Kidney epithelial cell (primary cell): ENCODE measurements around the gene CNOT9. TPM values are rescaled to one million over a fixed set of nuclear protein-coding genes. Genes with fewer than 3 reads are reported as not detected.

Experiments
- DNase-seq: peaks from one replicate; pipeline ENCODE4 v3.0.0-alpha.2; 2010; ENCODE audit warnings: low read depth
- H3K27me3 ChIP-seq: 2 replicates; pipeline ENCODE4 v1.6.0; 2011; ENCODE audit warnings: low read length; ENCODE audit not compliant: control insufficient read depth, insufficient read depth
- H3K36me3 ChIP-seq: 2 replicates; pipeline ENCODE4 v1.5.1; 2011; ENCODE audit warnings: low read length; ENCODE audit not compliant: control insufficient read depth, insufficient read depth
- H3K4me3 ChIP-seq: 2 replicates; pipeline ENCODE4 v1.5.1; 2011; ENCODE audit warnings: low read depth, mild to moderate bottlenecking, control low read depth, low read length
- CTCF ChIP-seq: IDR thresholded peaks from 2 replicates; pipeline ENCODE4 v1.5.1; 2011; ENCODE audit warnings: mild to moderate bottlenecking, moderate library complexity, low read length, control low read depth, inconsistent platforms; ENCODE audit not compliant: insufficient read depth, poor library complexity, severe bottlenecking
- total RNA-seq: library from RNA; depleted of rRNA; stranded (reverse); fragments of >200 nt; gene quantifications from 2 replicates; pipeline ENCODE4 v1.2.3, GENCODE V29; 2015

CNOT9 gene
- total RNA-seq, 1 donor from 2014 or later: 38.5 TPM

GRCh38 chr2:218557941-218558340 lies 10.7 kb upstream of the CNOT9 start:
- DNase-seq: no peak
- H3K27me3 ChIP-seq: no peaks in the 10 kb centered on the region
- TF ChIP-seq CTCF: no peak
- no peak overlapping the region for H3K4me3 ChIP-seq
- peaks cover 1% of the 10 kb centered on the region for H3K36me3 ChIP-seq

- TF ChIP-seq CTCF: no peak
- Histone ChIP-seq H3K36me3 (no peaks in the 10 kb centered on the region), H3K4me3 (no peak overlapping the region), H3K27me3 (no peaks in the 10 kb centered on the region)
- no peak for DNase-seq
These were observed 9.7 kb upstream of the CNOT9 start for GRCh38 chr2:218558986-218559385.

GRCh38 chr2:218564056-218564455 lies 4.6 kb upstream of the CNOT9 start:
- no peak overlapping the region for H3K4me3 ChIP-seq
- no peaks in the 10 kb centered on the region for H3K27me3 ChIP-seq
- TF ChIP-seq CTCF: no peak
- no peaks in the 10 kb centered on the region for H3K36me3 ChIP-seq
- no peak for DNase-seq

- H3K4me3 ChIP-seq: no peak overlapping the region
- DNase-seq: no peak
- no peaks in the 10 kb centered on the region for H3K36me3 ChIP-seq
- TF ChIP-seq CTCF: no peak
- H3K27me3 ChIP-seq: no peaks in the 10 kb centered on the region
These were observed 2.3 kb upstream of the CNOT9 start for GRCh38 chr2:218566296-218566695.

- no peak for DNase-seq
- no peak for TF ChIP-seq CTCF
- peak overlapping the region; percentile 89 for H3K4me3 ChIP-seq
- no peaks in the 10 kb centered on the region for H3K36me3 ChIP-seq
- no peaks in the 10 kb centered on the region for H3K27me3 ChIP-seq
These were observed 846 bp upstream of the CNOT9 start for GRCh38 chr2:218567797-218568189.

GRCh38 chr2:218569038-218569431 lies 396 bp downstream of the CNOT9 start:
- peak overlapping the region; percentile 89 for H3K4me3 ChIP-seq
- H3K36me3 ChIP-seq: no peaks in the 10 kb centered on the region
- no peak for TF ChIP-seq CTCF
- no peak for DNase-seq
- no peaks in the 10 kb centered on the region for H3K27me3 ChIP-seq
